GM12874 (cell line): Measurements from ENCODE around the gene NF1.

Experiments
- TF ChIP-seq, protein P1 (sequence below): IDR thresholded peaks from 2 replicates; pipeline ENCODE4 v1.5.1; 2011; ENCODE audit warnings: low read depth, mild to moderate bottlenecking, control low read depth, low read length, moderate library complexity; ENCODE audit not compliant: insufficient read depth

Gene NF1

DNA sequence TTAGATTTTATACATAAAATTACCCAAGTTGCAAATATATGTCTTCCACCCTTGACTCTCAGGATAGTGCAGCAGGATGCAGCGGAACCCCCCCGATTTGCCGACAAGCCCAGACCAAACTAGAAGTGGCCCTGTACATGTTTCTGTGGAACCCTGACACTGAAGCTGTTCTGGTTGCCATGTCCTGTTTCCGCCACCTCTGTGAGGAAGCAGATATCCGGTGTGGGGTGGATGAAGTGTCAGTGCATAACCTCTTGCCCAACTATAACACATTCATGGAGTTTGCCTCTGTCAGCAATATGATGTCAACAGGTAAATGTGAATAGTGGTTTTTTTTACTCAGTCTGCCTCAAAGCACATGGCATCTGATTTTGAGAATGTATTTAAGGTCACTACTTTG, 131.6 kb downstream of the NF1 start:
- TF ChIP-seq, protein P1, sequence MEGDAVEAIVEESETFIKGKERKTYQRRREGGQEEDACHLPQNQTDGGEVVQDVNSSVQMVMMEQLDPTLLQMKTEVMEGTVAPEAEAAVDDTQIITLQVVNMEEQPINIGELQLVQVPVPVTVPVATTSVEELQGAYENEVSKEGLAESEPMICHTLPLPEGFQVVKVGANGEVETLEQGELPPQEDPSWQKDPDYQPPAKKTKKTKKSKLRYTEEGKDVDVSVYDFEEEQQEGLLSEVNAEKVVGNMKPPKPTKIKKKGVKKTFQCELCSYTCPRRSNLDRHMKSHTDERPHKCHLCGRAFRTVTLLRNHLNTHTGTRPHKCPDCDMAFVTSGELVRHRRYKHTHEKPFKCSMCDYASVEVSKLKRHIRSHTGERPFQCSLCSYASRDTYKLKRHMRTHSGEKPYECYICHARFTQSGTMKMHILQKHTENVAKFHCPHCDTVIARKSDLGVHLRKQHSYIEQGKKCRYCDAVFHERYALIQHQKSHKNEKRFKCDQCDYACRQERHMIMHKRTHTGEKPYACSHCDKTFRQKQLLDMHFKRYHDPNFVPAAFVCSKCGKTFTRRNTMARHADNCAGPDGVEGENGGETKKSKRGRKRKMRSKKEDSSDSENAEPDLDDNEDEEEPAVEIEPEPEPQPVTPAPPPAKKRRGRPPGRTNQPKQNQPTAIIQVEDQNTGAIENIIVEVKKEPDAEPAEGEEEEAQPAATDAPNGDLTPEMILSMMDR = no peak

DNA sequence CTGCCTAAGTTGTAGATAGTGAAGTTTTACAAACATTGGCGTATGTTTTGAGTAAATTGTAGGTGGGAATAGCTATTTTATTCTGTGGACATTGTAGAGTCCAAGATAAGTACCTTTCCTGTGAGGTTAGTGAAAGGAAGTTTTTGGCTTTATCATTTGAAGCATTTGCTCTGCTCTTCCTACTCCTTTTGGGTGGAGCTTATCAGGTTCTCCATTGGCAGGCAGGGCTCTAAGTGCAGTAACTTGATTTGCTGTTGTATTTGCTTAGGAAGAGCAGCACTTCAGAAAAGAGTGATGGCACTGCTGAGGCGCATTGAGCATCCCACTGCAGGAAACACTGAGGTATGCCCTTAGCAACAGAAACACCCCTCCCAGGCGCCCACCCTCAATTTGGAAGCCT, 132.2 kb downstream of the NF1 start:
- TF ChIP-seq, protein P1 = no peak

DNA sequence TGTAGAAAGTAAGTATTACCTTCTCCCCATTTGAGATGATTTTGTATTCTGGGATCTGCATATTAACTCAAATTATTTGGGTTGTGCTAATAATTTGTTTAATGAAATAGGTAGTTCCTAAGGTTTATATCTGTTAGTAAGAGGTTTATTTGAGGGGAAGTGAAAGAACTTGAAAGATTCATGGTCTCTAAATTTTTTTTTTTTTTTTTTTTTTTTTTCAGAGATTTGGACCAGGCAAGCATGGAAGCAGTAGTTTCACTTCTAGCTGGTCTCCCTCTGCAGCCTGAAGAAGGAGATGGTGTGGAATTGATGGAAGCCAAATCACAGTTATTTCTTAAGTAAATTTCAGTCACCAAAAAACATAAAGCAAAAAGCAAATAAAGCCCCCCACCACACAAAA, 137.1 kb downstream of the NF1 start:
- TF ChIP-seq, protein P1 = no peak

DNA sequence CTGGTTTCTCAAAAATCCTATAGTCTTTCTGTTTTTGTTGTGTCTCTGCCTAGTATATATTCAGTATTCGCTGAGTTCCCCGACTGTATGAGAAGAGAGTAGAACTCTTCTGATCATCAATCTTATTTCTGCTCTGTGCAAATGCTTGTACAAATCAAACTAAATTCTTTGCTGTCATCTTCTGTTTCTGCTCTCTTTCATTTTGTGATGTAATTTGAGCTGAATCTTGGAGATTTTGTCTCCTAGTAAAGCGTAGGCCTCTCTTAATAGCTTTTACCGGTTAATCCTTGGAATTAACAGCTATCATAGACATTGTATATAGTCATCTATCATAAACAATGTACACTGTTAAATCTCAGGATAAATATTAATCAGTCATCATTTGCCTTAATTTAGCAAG, 140.3 kb downstream of the NF1 start:
- TF ChIP-seq, protein P1 = no peak

DNA sequence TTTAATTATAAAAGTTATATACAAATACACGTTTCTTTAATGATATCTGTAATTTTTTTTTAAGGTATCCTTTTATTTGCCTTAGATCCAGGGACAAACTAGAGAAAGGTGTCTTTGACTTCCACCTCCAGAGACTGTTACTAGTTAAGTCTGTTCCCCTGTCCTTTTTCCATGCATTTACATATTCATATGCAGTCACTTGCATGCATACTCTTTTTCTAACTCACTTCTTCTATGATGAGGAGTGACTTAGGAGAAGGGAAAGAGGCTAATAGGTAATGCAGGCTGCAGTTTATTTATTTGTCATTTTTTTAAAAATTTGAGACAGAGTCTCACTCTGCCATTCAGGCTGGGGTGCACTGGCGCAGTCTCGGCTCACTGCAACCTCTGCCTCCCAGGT, 141.4 kb downstream of the NF1 start:
- TF ChIP-seq, protein P1 = no peak

DNA sequence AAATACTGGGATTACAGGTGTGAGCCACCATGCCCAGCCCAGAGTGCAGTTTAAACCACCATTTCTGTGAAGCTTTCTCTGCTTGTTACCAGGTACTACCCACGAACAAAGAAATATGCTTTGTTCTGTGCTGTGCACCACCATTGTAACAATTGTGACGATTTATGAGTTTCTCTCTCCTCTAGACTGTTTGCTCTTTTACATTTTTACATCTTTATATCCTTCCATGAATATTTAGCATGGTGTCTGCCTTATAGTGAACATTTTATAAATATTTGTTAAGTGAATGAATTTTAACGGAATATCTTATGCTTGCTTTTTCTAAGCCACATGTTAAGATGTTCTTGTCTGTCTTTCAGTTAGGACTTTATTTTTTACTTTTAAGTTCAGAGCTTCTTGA, 141.9 kb downstream of the NF1 start:
- TF ChIP-seq, protein P1 = no peak

DNA sequence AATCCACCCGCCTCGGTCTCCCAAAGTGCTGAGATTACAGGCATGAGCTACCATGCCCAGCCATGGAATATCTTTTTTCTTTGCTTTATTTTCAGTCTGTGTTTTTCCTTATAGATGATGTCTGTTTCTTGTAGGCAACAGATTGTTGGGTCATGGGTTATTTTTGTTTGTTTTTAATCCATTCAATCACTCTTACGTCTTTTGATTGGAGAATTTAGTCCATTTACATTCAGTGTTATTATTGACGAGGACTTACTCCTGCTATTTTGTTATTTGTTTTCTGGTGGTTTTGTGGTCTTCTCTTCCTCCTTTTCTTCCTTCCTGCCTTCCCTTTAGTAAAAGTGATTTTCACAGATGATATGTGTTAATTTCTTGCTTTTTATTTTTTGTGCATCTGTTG, 146.3 kb downstream of the NF1 start:
- TF ChIP-seq, protein P1 = no peak

DNA sequence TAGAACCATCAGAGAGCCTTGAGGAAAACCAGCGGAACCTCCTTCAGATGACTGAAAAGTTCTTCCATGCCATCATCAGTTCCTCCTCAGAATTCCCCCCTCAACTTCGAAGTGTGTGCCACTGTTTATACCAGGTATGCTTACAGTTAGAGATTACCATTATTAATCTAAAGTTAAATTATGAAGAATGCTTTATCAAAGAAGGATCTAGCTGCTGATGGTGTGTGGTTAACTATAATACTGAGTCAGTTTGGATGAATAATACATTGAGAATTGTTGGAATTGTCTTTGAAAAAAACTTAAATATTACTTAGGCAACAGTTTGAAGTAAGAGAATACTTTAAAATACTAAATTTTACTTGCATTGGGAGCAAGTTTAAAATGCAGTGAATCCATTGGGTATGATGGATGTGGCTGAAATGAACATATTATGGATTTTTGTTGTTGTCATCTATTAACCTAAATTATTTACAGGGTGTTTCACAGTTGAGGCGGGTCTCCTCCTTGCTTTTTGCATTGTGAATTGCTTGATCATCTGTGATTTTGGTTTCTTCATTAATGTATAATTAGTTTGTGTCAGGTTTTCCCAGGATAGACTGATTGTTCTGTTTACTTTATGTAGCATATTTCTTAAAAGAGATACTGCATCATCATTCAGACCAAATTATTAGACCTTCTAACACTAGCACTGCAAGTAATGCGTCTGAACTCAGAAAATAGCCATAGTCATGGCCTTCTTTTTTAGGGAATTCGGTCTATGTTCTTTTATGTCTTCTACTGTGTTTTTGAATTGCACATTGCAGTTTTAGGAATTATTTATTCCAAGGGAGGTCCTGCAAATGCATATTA, 154.4 kb downstream of the NF1 start:
- TF ChIP-seq, protein P1 = no peak
